COR-L47 (cell line): ENCODE measurements around the gene DDX42.
"Not testable (repeated sequence)": the region's sequence is repeated elsewhere in the genome, so short reads cannot be mapped to it uniquely, and the experiment has no call there.

ENCODE experiments used
- DNase-seq: peaks from one replicate; lab custom pipeline; 2025; lab: John Stamatoyannopoulos, UW

Gene DDX42

GRCh38 chr17:63780928-63781327, 7.0 kb downstream of the DDX42 start:
- no peak for DNase-seq

- DNase-seq: no peak
These were observed 9.6 kb downstream of the DDX42 start for GRCh38 chr17:63783522-63783921.

- no peak for DNase-seq
These were observed 11.6 kb downstream of the DDX42 start for GRCh38 chr17:63785556-63785955.

GRCh38 chr17:63786117-63786516, 12.1 kb downstream of the DDX42 start:
- no peak for DNase-seq

- no peak for DNase-seq
These were observed 13.2 kb downstream of the DDX42 start for GRCh38 chr17:63786971-63787711.

- no peak for DNase-seq
These were observed 16.1 kb downstream of the DDX42 start for GRCh38 chr17:63790057-63790456.

- DNase-seq: no peak
These were observed 18.2 kb downstream of the DDX42 start for GRCh38 chr17:63792055-63792729.

- not testable (repeated sequence) for DNase-seq
These were observed 22.4 kb downstream of the DDX42 start for GRCh38 chr17:63796375-63796774.

- no peak for DNase-seq
These were observed 24.7 kb downstream of the DDX42 start for GRCh38 chr17:63798572-63799106.

GRCh38 chr17:63800783-63801182, 26.8 kb downstream of the DDX42 start:
- no peak for DNase-seq

- DNase-seq: no peak
These were observed 30.4 kb downstream of the DDX42 start for GRCh38 chr17:63804328-63804727.

GRCh38 chr17:63805591-63805990, 31.6 kb downstream of the DDX42 start:
- DNase-seq: no peak

GRCh38 chr17:63809970-63810369, 36.0 kb downstream of the DDX42 start:
- DNase-seq: no peak

GRCh38 chr17:63816123-63816522, 42.2 kb downstream of the DDX42 start:
- no peak for DNase-seq

GRCh38 chr17:63816669-63817068, 42.7 kb downstream of the DDX42 start:
- DNase-seq: no peak

- no peak for DNase-seq
These were observed 43.9 kb downstream of the DDX42 start for GRCh38 chr17:63817736-63818385.

- DNase-seq: no peak
These were observed 45.2 kb downstream of the DDX42 start for GRCh38 chr17:63819131-63819530.

GRCh38 chr17:63819585-63820537, 45.9 kb downstream of the DDX42 start:
- no peak for DNase-seq

- no peak for DNase-seq
These were observed 47.1 kb downstream of the DDX42 start for GRCh38 chr17:63820963-63821561.

GRCh38 chr17:63821804-63822203, 47.8 kb downstream of the DDX42 start:
- DNase-seq: no peak

GRCh38 chr17:63822537-63822936, 48.6 kb downstream of the DDX42 start:
- no peak for DNase-seq
